Bronchial epithelial cell (primary cell): ENCODE results near the gene ZIC1. TPM values are rescaled to one million over a fixed set of nuclear protein-coding genes. Genes with fewer than 3 reads are reported as not detected.

Experiments
- DNase-seq: peaks from one replicate; pipeline ENCODE4 v3.0.0-alpha.2; 2010; ENCODE audit warnings: low read depth
- FAIRE-seq: peaks from 2 replicates; lab custom pipeline; 2011; peaks lifted over from hg19 to GRCh38; lab: Jason Lieb, UNC
- H3K27me3 ChIP-seq: 2 replicates; pipeline ENCODE4 v1.5.1; 2011; ENCODE audit warnings: low read length; ENCODE audit not compliant: control insufficient read depth, insufficient read depth
- H3K36me3 ChIP-seq: 2 replicates; pipeline ENCODE4 v1.5.1; 2011; ENCODE audit warnings: low read length; ENCODE audit not compliant: control insufficient read depth, insufficient read depth
- H3K4me3 ChIP-seq: 2 replicates; pipeline ENCODE4 v1.5.1; 2011; ENCODE audit warnings: mild to moderate bottlenecking, low read depth, low read length, control low read depth
- CTCF ChIP-seq: IDR thresholded peaks from 2 replicates; pipeline ENCODE4 v1.5.1; 2011; ENCODE audit warnings: mild to moderate bottlenecking, moderate library complexity, low read length, control low read depth, inconsistent platforms; ENCODE audit not compliant: insufficient read depth, severe bottlenecking
- total RNA-seq: library from RNA; depleted of rRNA; stranded (reverse); fragments of >200 nt; gene quantifications from 2 replicates; pipeline ENCODE4 v1.2.1, GENCODE V29; 2014

Gene ZIC1
- total RNA-seq, 1 donor from 2014 or later = not detected

- Histone ChIP-seq H3K36me3 (no peaks in the 10 kb centered on the region), H3K27me3 (peaks cover 25% of the 10 kb centered on the region), H3K4me3 (no peak overlapping the region)
- FAIRE-seq (no peak), DNase-seq (no peak)
- no peak for TF ChIP-seq CTCF
These were observed 31.5 kb upstream of the ZIC1 start for GRCh38 chr3:147377412-147378367.

GRCh38 chr3:147379651-147380050, 29.5 kb upstream of the ZIC1 start:
- no peak for TF ChIP-seq CTCF
- no peak for FAIRE-seq
- no peak for DNase-seq
- H3K27me3 ChIP-seq = peaks cover 31% of the 10 kb centered on the region
- H3K4me3 ChIP-seq = no peak overlapping the region
- no peaks in the 10 kb centered on the region for H3K36me3 ChIP-seq

- Histone ChIP-seq H3K36me3 (no peaks in the 10 kb centered on the region), H3K4me3 (no peak overlapping the region), H3K27me3 (peaks cover 34% of the 10 kb centered on the region)
- DNase-seq (no peak), FAIRE-seq (no peak)
- TF ChIP-seq CTCF = no peak
These were observed 28.7 kb upstream of the ZIC1 start for GRCh38 chr3:147380387-147380951.

GRCh38 chr3:147380977-147381376, 28.2 kb upstream of the ZIC1 start:
- no peak for TF ChIP-seq CTCF
- Histone ChIP-seq H3K27me3 (peaks cover 34% of the 10 kb centered on the region), H3K4me3 (no peak overlapping the region), H3K36me3 (no peaks in the 10 kb centered on the region)
- FAIRE-seq (no peak), DNase-seq (no peak)

- FAIRE-seq (no peak), DNase-seq (no peak)
- Histone ChIP-seq H3K36me3 (no peaks in the 10 kb centered on the region), H3K27me3 (peaks cover 34% of the 10 kb centered on the region), H3K4me3 (no peak overlapping the region)
- no peak for TF ChIP-seq CTCF
These were observed 27.6 kb upstream of the ZIC1 start for GRCh38 chr3:147381596-147381995.
